HepG2 (cell line): Measurements from ENCODE around the gene EXOC6B. TPM values are rescaled to one million over a fixed set of nuclear protein-coding genes. Genes with fewer than 3 reads are reported as not detected.

Experiments used
- DNMT1 ChIP-seq: sonication (generic); formaldehyde crosslinking; IDR thresholded peaks from 2 replicates; pipeline ENCODE4 v1.5.1; 2020; ENCODE audit warnings: mild to moderate bottlenecking, missing genetic modification reagents
- ELF1 ChIP-seq: sonication (generic); formaldehyde crosslinking; IDR thresholded peaks from 2 replicates; pipeline ENCODE4 v1.4.0; 2020; ENCODE audit warnings: missing genetic modification reagents
- JUND ChIP-seq: sonication (generic); formaldehyde crosslinking; IDR thresholded peaks from 2 replicates; pipeline ENCODE4 v1.8.0; 2022; ENCODE audit warnings: mild to moderate bottlenecking, missing genetic modification reagents
- SAFB2 ChIP-seq: sonication (generic); formaldehyde crosslinking; IDR thresholded peaks from 2 replicates; pipeline ENCODE4 v1.5.1; 2020; ENCODE audit warnings: missing genetic modification reagents, low read depth, mild to moderate bottlenecking, borderline replicate concordance
- ZFY ChIP-seq: sonication (generic); formaldehyde crosslinking; IDR thresholded peaks from 2 replicates; pipeline ENCODE4 v1.4.0; 2020; ENCODE audit warnings: missing genetic modification reagents
- ZNF20 ChIP-seq: sonication (generic); formaldehyde crosslinking; IDR thresholded peaks from 2 replicates; pipeline ENCODE4 v1.4.0; 2020; ENCODE audit warnings: mild to moderate bottlenecking, moderate library complexity, missing genetic modification reagents
- ZNF230 ChIP-seq: sonication (generic); formaldehyde crosslinking; IDR thresholded peaks from 2 replicates; pipeline ENCODE4 v1.4.0; 2020; ENCODE audit warnings: mild to moderate bottlenecking, missing genetic modification reagents
- ZNF709 ChIP-seq: sonication (generic); formaldehyde crosslinking; IDR thresholded peaks from 2 replicates; pipeline ENCODE4 v1.5.0; 2020; ENCODE audit warnings: mild to moderate bottlenecking, missing genetic modification reagents
- polyA plus RNA-seq, 8 experiments: library from polyadenylated mRNA; depleted of rRNA in 3 of 8; stranded (reverse) in 7 of 8; unstranded in 1 of 8; fragments of >200 nt; fragmentation: Illumina TruSeq in 4 of 8; extraction: Trizol in 4 of 8; gene quantifications; 2 replicates each; pipeline versions ENCODE4 v1.2.1 to v1.2.3, GENCODE V29; 2011 to 2016; ENCODE audit warnings: low read depth in 4 of 8, missing spikeins in 1 of 8, mixed read lengths in 1 of 8; ENCODE audit not compliant: insufficient read depth in 1 of 8
- total RNA-seq, 5 experiments: library from RNA; depleted of rRNA; stranded (reverse); fragments of >200 nt; fragmentation: Illumina TruSeq; extraction: Trizol; gene quantifications; 2 replicates each; pipeline ENCODE4 v1.2.3, GENCODE V29; 2016; ENCODE audit warnings: low read depth in 1 of 5
- TF ChIP-seq, protein P1 (sequence below): sonication (generic); formaldehyde crosslinking; IDR thresholded peaks from 2 replicates; pipeline ENCODE4 v1.5.0; 2020; ENCODE audit warnings: mild to moderate bottlenecking, missing genetic modification reagents, borderline replicate concordance
- TF ChIP-seq, protein P2 (sequence below): sonication (generic); formaldehyde crosslinking; IDR thresholded peaks from 2 replicates; pipeline ENCODE4 v1.5.1; 2020; ENCODE audit warnings: mild to moderate bottlenecking, missing genetic modification reagents
- TF ChIP-seq, protein P3 (sequence below): sonication (generic); formaldehyde crosslinking; IDR thresholded peaks from 2 replicates; pipeline ENCODE4 v1.9.0; 2021; ENCODE audit warnings: missing genetic modification reagents, borderline replicate concordance
- TF ChIP-seq, protein P4 (sequence below): sonication (generic); formaldehyde crosslinking; IDR thresholded peaks from 2 replicates; pipeline ENCODE4 v1.8.0; 2022; ENCODE audit warnings: missing genetic modification reagents, mild to moderate bottlenecking, inconsistent platforms, borderline replicate concordance

EXOC6B gene
- total and polyA plus RNA-seq, 2 of the 13 experiments (the other 11 are each of a cell fraction or from before 2014, with no cell fraction given) = 9.1 to 15.9 TPM

- TF ChIP-seq, protein P1, sequence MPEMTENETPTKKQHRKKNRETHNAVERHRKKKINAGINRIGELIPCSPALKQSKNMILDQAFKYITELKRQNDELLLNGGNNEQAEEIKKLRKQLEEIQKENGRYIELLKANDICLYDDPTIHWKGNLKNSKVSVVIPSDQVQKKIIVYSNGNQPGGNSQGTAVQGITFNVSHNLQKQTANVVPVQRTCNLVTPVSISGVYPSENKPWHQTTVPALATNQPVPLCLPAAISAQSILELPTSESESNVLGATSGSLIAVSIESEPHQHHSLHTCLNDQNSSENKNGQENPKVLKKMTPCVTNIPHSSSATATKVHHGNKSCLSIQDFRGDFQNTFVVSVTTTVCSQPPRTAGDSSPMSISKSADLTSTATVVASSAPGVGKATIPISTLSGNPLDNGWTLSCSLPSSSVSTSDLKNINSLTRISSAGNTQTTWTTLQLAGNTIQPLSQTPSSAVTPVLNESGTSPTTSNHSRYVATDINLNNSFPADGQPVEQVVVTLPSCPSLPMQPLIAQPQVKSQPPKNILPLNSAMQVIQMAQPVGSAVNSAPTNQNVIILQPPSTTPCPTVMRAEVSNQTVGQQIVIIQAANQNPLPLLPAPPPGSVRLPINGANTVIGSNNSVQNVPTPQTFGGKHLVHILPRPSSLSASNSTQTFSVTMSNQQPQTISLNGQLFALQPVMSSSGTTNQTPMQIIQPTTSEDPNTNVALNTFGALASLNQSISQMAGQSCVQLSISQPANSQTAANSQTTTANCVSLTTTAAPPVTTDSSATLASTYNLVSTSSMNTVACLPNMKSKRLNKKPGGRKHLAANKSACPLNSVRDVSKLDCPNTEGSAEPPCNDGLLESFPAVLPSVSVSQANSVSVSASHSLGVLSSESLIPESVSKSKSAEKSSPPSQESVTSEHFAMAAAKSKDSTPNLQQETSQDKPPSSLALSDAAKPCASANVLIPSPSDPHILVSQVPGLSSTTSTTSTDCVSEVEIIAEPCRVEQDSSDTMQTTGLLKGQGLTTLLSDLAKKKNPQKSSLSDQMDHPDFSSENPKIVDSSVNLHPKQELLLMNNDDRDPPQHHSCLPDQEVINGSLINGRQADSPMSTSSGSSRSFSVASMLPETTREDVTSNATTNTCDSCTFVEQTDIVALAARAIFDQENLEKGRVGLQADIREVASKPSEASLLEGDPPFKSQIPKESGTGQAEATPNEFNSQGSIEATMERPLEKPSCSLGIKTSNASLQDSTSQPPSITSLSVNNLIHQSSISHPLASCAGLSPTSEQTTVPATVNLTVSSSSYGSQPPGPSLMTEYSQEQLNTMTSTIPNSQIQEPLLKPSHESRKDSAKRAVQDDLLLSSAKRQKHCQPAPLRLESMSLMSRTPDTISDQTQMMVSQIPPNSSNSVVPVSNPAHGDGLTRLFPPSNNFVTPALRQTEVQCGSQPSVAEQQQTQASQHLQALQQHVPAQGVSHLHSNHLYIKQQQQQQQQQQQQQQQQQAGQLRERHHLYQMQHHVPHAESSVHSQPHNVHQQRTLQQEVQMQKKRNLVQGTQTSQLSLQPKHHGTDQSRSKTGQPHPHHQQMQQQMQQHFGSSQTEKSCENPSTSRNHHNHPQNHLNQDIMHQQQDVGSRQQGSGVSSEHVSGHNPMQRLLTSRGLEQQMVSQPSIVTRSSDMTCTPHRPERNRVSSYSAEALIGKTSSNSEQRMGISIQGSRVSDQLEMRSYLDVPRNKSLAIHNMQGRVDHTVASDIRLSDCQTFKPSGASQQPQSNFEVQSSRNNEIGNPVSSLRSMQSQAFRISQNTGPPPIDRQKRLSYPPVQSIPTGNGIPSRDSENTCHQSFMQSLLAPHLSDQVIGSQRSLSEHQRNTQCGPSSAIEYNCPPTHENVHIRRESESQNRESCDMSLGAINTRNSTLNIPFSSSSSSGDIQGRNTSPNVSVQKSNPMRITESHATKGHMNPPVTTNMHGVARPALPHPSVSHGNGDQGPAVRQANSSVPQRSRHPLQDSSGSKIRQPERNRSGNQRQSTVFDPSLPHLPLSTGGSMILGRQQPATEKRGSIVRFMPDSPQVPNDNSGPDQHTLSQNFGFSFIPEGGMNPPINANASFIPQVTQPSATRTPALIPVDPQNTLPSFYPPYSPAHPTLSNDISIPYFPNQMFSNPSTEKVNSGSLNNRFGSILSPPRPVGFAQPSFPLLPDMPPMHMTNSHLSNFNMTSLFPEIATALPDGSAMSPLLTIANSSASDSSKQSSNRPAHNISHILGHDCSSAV = no peak
- TF ChIP-seq ZNF230 (CRISPR knock-in tag) (no peak), ZFY (CRISPR knock-in tag) (no peak), JUND (CRISPR knock-in tag) (no peak), ELF1 (no peak), ZNF20 (CRISPR knock-in tag) (no peak), DNMT1 (CRISPR knock-in tag) (no peak), ZNF709 (CRISPR knock-in tag) (no peak), SAFB2 (CRISPR knock-in tag) (no peak)
- TF ChIP-seq, protein P2, sequence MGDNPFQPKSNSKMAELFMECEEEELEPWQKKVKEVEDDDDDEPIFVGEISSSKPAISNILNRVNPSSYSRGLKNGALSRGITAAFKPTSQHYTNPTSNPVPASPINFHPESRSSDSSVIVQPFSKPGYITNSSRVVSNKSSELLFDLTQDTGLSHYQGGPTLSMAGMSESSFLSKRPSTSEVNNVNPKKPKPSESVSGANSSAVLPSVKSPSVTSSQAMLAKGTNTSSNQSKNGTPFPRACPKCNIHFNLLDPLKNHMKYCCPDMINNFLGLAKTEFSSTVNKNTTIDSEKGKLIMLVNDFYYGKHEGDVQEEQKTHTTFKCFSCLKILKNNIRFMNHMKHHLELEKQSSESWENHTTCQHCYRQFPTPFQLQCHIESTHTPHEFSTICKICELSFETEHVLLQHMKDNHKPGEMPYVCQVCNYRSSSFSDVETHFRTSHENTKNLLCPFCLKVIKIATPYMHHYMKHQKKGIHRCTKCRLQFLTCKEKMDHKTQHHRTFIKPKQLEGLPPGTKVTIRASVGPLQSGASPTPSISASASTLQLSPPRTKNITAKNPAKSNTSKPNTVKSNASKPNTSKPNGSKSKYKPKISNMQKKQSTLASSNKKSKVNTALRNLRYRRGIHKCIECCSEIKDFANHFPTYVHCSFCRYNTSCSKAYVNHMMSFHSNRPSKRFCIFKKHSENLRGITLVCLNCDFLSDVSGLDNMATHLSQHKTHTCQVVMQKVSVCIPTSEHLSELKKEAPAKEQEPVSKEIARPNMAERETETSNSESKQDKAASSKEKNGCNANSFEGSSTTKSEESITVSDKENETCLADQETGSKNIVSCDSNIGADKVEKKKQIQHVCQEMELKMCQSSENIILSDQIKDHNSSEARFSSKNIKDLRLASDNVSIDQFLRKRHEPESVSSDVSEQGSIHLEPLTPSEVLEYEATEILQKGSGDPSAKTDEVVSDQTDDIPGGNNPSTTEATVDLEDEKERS (CRISPR knock-in tag) = no peak
- TF ChIP-seq, protein P3, sequence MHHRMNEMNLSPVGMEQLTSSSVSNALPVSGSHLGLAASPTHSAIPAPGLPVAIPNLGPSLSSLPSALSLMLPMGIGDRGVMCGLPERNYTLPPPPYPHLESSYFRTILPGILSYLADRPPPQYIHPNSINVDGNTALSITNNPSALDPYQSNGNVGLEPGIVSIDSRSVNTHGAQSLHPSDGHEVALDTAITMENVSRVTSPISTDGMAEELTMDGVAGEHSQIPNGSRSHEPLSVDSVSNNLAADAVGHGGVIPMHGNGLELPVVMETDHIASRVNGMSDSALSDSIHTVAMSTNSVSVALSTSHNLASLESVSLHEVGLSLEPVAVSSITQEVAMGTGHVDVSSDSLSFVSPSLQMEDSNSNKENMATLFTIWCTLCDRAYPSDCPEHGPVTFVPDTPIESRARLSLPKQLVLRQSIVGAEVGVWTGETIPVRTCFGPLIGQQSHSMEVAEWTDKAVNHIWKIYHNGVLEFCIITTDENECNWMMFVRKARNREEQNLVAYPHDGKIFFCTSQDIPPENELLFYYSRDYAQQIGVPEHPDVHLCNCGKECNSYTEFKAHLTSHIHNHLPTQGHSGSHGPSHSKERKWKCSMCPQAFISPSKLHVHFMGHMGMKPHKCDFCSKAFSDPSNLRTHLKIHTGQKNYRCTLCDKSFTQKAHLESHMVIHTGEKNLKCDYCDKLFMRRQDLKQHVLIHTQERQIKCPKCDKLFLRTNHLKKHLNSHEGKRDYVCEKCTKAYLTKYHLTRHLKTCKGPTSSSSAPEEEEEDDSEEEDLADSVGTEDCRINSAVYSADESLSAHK (CRISPR knock-in tag) = no peak
- TF ChIP-seq, protein P4, sequence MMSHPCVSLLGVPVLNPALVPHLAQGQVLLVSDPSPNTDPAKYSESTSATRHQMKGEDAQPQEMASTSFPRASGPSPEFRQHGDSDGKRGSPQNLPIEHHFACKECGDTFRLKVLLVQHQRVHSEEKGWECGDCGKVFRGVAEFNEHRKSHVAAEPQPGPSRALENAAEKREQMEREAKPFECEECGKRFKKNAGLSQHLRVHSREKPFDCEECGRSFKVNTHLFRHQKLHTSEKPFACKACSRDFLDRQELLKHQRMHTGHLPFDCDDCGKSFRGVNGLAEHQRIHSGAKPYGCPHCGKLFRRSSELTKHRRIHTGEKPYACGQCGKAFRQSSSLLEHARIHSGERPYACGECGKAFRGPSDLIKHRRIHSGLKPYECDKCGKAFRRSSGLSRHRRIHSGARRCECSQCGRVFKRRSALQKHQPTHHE = no peak
Observed at GRCh38 chr2:72548081-72548764, 277.6 kb downstream of the EXOC6B start (continued).
